Immature natural killer cell (primary cell): Measurements from ENCODE around the gene KRT28. TPM values are rescaled to one million over a fixed set of nuclear protein-coding genes. Genes with fewer than 3 reads are reported as not detected.

Source experiments
- DNase-seq, 3 donors: peaks; one replicate each; pipeline ENCODE4 v3.0.0; 2022; ENCODE audit warnings: mixed read lengths in 1 of 3
- H3K27ac Mint-ChIP-seq, 6 donors: one replicate each; pipeline ENCODE4 v1.8.0; 2020; ENCODE audit warnings: mixed read lengths in 6 of 6, mild to moderate bottlenecking in 5 of 6, inconsistent platforms in 4 of 6, moderate library complexity in 3 of 6
- H3K27me3 Mint-ChIP-seq, 3 donors: one replicate each; pipeline ENCODE4 v1.8.0; 2020 to 2021; ENCODE audit warnings: low read depth in 3 of 3, mild to moderate bottlenecking in 3 of 3, mixed read lengths in 3 of 3, moderate library complexity in 3 of 3, inconsistent platforms in 1 of 3
- H3K36me3 Mint-ChIP-seq, 3 donors: one replicate each; pipeline ENCODE4 v1.8.0; 2020; ENCODE audit warnings: mixed read lengths in 3 of 3, inconsistent platforms in 2 of 3, mild to moderate bottlenecking in 2 of 3
- H3K4me1 Mint-ChIP-seq, 2 donors: one replicate each; pipeline ENCODE4 v1.8.0; 2020; ENCODE audit warnings: inconsistent platforms in 2 of 2, mild to moderate bottlenecking in 2 of 2, mixed read lengths in 2 of 2, moderate library complexity in 1 of 2
- H3K4me3 Mint-ChIP-seq, 5 donors: one replicate each; pipeline ENCODE4 v1.8.0; 2020; ENCODE audit warnings: mild to moderate bottlenecking in 5 of 5, mixed read lengths in 5 of 5, inconsistent platforms in 3 of 5, moderate library complexity in 3 of 5
- H3K9me3 Mint-ChIP-seq, 6 donors: one replicate each; pipeline ENCODE4 v1.8.0; 2020; ENCODE audit warnings: mild to moderate bottlenecking in 6 of 6, mixed read lengths in 6 of 6, inconsistent platforms in 4 of 6, moderate library complexity in 3 of 6
- polyA plus RNA-seq, 3 donors: library from polyadenylated mRNA; unstranded; fragments of 300-500 nt; fragmentation: Illumina TruSeq; gene quantifications; one replicate each; pipeline ENCODE4 v1.2.3, GENCODE V29; 2021

The KRT28 gene
- polyA plus RNA-seq = not detected

DNA sequence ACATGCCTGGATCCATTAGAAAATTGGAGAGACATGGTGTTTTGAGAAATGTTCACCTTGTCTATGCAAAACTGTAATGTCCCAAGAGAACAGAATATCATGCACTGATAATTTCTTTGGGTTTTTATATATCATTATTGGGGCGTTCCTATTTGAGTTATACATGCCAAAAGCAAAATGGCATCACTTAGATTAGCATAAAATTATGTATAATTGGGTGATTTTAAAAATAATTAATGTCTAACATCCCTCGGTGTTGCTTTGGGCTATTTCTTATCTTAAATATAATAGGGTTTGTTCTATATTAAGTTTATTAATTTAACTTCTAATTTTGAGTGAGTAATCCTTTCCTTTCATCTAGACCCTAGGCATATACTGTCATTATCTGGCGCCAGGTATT lies at the start of gene KRT28:
TSS of gene KRT28 (minus strand) at position 101 of the 400 bp plus-strand sequence. CDS start at position 35, 66 bp downstream.
- H3K36me3 Mint-ChIP-seq = no peaks in the 10 kb centered on the region
- no peak within 1 kb of the TSS for H3K27ac Mint-ChIP-seq
- H3K4me3 Mint-ChIP-seq = no peak within 1 kb of the TSS
- DNase-seq = no peak
- peaks cover 8 to 17% (median 8%) of the 10 kb centered on the region in 3 donors for H3K27me3 Mint-ChIP-seq
- no peaks in the 10 kb centered on the region for H3K9me3 Mint-ChIP-seq
- peaks cover 0 to 2% of the 10 kb centered on the region in 2 donors for H3K4me1 Mint-ChIP-seq

GRCh38 chr17:40848583-40849235 lies 49.0 kb upstream of the KRT28 start:
- DNase-seq = no peak
- H3K4me3 Mint-ChIP-seq = no peak overlapping the region
- H3K27me3 Mint-ChIP-seq = peaks cover 0 to 19% (median 16%) of the 10 kb centered on the region in 3 donors
- no peak overlapping the region for H3K27ac Mint-ChIP-seq
- no peaks in the 10 kb centered on the region for H3K4me1 Mint-ChIP-seq
- H3K36me3 Mint-ChIP-seq = no peaks in the 10 kb centered on the region
- no peaks in the 10 kb centered on the region for H3K9me3 Mint-ChIP-seq

- H3K36me3 Mint-ChIP-seq = no peaks in the 10 kb centered on the region
- peaks cover 0 to 2% (median 0%) of the 10 kb centered on the region in 6 donors for H3K9me3 Mint-ChIP-seq
- no peak overlapping the region for H3K27ac Mint-ChIP-seq
- H3K4me3 Mint-ChIP-seq = no peak overlapping the region
- H3K4me1 Mint-ChIP-seq = no peaks in the 10 kb centered on the region
- H3K27me3 Mint-ChIP-seq = peaks cover 0 to 19% (median 13%) of the 10 kb centered on the region in 3 donors
- DNase-seq = no peak
Measured at GRCh38 chr17:40846515-40847144, 46.9 kb upstream of the KRT28 start.

- no peak for DNase-seq
- Mint-ChIP-seq H3K9me3 (peaks cover 0 to 2% (median 0%) of the 10 kb centered on the region in 6 donors), H3K27ac (no peak overlapping the region), H3K36me3 (peaks cover 0 to 4% (median under 1%) of the 10 kb centered on the region in 3 donors), H3K27me3 (peaks cover 0 to 20% (median 13%) of the 10 kb centered on the region in 3 donors), H3K4me3 (no peak overlapping the region), H3K4me1 (no peaks in the 10 kb centered on the region)
Measured at GRCh38 chr17:40844671-40845107, 44.9 kb upstream of the KRT28 start.

DNA sequence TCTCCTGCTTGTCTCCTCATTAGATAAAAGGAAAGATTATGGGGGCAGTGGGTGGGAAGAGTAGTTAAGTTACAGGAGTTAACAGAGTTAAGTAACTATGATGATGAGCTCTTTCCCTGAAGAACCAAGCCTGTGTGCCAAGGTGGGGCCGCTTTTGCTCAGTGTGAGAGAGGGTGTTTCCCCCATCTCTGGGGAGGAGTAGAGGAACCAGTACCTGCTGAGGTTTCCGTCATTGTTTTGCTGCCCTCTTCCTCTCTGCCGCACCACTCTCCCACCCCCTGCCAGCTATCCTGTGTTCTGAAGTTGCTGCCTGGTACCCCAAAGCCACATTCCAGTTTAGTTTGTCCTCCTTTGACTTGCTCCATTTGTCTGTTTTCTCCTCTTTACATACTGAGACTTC lies 43.5 kb upstream of the KRT28 start:
- DNase-seq = no peak
- peaks cover 4 to 9% (median 4%) of the 10 kb centered on the region in 3 donors for H3K36me3 Mint-ChIP-seq
- H3K27ac Mint-ChIP-seq = no peak overlapping the region
- peaks cover 0 to 2% (median 0%) of the 10 kb centered on the region in 6 donors for H3K9me3 Mint-ChIP-seq
- peaks cover 0 to 17% (median 13%) of the 10 kb centered on the region in 3 donors for H3K27me3 Mint-ChIP-seq
- H3K4me3 Mint-ChIP-seq = no peak overlapping the region
- no peaks in the 10 kb centered on the region for H3K4me1 Mint-ChIP-seq

DNA sequence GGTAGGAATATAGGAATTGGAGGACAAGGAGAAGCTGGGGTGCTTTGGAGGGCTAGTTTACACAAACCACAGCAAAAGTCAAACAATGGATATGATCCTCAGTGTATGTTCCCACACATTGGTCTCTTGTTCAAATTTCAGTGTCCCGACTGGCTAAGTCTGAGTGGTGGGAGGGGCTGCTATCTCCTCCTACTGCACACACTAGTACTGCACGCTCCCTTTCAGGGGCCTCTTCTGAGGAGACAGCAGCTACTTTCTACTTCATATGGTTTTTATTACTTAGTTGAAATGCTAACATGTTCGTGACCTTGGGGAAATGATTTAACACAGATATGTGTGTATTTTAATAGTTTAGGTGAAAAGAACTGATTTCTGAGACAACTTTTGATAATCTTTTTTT lies 41.5 kb upstream of the KRT28 start:
- Mint-ChIP-seq H3K4me1 (no peaks in the 10 kb centered on the region), H3K4me3 (no peak overlapping the region), H3K36me3 (peaks cover 4 to 10% (median 4%) of the 10 kb centered on the region in 3 donors), H3K9me3 (peaks cover 0 to 2% (median 0%) of the 10 kb centered on the region in 6 donors), H3K27me3 (peaks cover 0 to 17% (median 13%) of the 10 kb centered on the region in 3 donors), H3K27ac (no peak overlapping the region)
- no peak for DNase-seq

DNA sequence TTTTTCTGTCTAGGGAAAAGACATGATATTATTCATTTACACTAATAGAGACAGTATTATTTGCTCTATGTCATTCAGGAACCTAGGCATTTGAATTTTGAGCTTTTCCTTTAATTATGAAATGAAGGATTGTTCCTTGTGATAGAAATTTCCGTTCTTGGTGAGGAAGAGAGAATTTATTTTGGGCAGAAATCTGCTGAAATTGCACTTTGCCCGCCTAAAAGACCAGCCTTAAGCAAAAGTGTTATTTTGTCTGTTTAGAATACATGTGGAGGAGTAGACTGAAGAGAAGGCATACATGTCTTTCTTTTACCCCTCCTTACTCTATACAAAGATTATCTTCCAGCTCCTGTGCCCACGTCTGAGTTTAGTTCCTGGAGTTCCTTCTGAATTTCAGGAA lies 39.4 kb upstream of the KRT28 start:
- Mint-ChIP-seq H3K4me3 (no peak overlapping the region), H3K36me3 (peaks cover 10 to 23% (median 16%) of the 10 kb centered on the region in 3 donors), H3K4me1 (no peaks in the 10 kb centered on the region), H3K27ac (no peak overlapping the region), H3K9me3 (peaks cover 0 to 2% (median 0%) of the 10 kb centered on the region in 6 donors), H3K27me3 (peaks cover 1 to 6% (median 3%) of the 10 kb centered on the region in 3 donors)
- no peak for DNase-seq

GRCh38 chr17:40836020-40836419 lies 36.3 kb upstream of the KRT28 start:
- no peaks in the 10 kb centered on the region for H3K9me3 Mint-ChIP-seq
- no peak for DNase-seq
- no peak overlapping the region for H3K4me3 Mint-ChIP-seq
- H3K27ac Mint-ChIP-seq = no peak overlapping the region
- peaks cover 9 to 28% (median 23%) of the 10 kb centered on the region in 3 donors for H3K36me3 Mint-ChIP-seq
- no peaks in the 10 kb centered on the region for H3K4me1 Mint-ChIP-seq
- peaks cover 1 to 2% (median 2%) of the 10 kb centered on the region in 3 donors for H3K27me3 Mint-ChIP-seq

DNA sequence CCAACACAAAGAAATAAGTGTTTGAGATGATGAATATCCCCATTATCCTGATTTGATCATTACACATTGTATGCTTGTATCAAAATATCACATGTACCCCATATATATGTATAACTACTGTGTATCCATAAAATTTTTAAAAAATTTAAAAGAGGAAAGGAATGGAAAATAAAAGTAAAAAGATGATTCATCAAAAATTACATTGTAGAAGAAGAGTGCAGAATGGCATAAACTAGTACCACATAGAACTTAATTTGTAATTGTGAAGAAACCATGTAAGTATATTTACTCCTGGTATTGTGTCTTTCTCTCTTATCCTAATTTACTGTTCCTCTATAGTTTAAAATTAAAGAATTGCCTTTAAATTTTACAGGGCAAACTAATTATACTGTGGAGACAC lies 34.1 kb upstream of the KRT28 start:
- no peak overlapping the region for H3K27ac Mint-ChIP-seq
- no peak for DNase-seq
- H3K9me3 Mint-ChIP-seq = no peaks in the 10 kb centered on the region
- H3K36me3 Mint-ChIP-seq = peaks cover 6 to 29% (median 26%) of the 10 kb centered on the region in 3 donors
- no peaks in the 10 kb centered on the region for H3K4me1 Mint-ChIP-seq
- H3K27me3 Mint-ChIP-seq = peaks cover 0 to 1% (median 0%) of the 10 kb centered on the region in 3 donors
- H3K4me3 Mint-ChIP-seq = no peak overlapping the region

DNA sequence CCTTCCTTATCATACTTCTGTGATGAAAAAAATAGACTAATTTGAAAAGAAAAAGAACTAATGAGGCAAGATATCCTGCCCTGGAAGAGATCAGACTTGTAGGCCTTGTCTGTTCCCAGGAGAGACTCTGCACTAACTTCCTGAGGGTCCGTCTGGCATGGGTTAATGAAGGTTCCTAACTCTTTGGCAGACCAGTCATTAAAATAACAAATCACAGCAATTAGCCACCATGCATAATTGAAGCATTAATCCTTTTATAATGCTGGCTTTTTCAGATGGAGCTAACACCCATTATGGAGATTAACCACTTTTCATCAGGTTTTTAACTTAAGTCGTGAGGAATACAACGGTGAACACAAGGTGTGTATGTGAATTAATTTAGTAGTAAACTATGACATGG lies 33.1 kb upstream of the KRT28 start:
- no peak for DNase-seq
- H3K4me1 Mint-ChIP-seq = no peaks in the 10 kb centered on the region
- no peak overlapping the region for H3K4me3 Mint-ChIP-seq
- peaks cover 0 to 4% (median 1%) of the 10 kb centered on the region in 3 donors for H3K27me3 Mint-ChIP-seq
- H3K27ac Mint-ChIP-seq = no peak overlapping the region
- peaks cover 10 to 32% (median 24%) of the 10 kb centered on the region in 3 donors for H3K36me3 Mint-ChIP-seq
- peaks cover 0 to under 1% (median 0%) of the 10 kb centered on the region in 6 donors for H3K9me3 Mint-ChIP-seq

DNA sequence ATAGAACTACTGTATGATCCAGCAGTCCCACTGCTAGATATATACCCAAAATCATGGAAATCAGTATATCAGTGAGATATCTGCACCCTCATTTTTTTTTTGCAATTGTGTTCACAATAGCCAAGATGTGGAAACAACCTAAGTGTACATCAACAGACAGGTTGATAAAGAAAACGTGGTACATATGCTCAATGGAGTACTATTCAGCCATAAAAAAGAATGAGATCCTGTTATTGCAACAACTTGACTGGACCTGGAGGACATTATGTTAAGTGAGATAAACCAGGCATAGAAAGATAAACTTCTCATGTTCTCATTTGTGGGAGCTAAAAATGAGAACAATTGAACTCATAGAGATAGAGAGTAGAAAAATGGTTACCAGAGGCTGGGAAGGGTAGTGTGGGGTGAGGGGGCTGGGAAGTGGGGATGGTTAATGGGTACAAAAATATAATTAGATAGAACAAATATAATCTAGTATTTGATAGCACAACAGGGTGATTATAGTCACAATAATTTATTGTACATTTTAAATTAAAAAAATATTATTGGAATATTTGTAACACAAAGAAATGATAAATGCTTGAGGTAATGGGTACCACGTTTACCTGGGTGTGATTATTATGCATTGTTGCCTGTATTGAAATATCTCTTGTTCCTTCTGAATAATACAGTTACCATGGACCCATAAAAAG lies 30.5 kb upstream of the KRT28 start:
- Mint-ChIP-seq H3K9me3 (peaks cover 0 to 3% (median 0%) of the 10 kb centered on the region in 6 donors), H3K36me3 (peaks cover 10 to 35% (median 32%) of the 10 kb centered on the region in 3 donors), H3K4me3 (no peak overlapping the region), H3K27me3 (peaks cover 1 to 14% (median 6%) of the 10 kb centered on the region in 3 donors), H3K27ac (no peak overlapping the region), H3K4me1 (no peaks in the 10 kb centered on the region)
- no peak for DNase-seq

GRCh38 chr17:40828454-40829044 lies 28.8 kb upstream of the KRT28 start:
- Mint-ChIP-seq H3K9me3 (peaks cover 0 to 5% (median 0%) of the 10 kb centered on the region in 6 donors), H3K4me1 (no peaks in the 10 kb centered on the region), H3K27me3 (peaks cover 1 to 12% (median 6%) of the 10 kb centered on the region in 3 donors)

GRCh38 chr17:40827746-40828453 lies 28.1 kb upstream of the KRT28 start:
- Mint-ChIP-seq H3K9me3 (peaks cover 0 to 5% (median 0%) of the 10 kb centered on the region in 6 donors), H3K27me3 (peaks cover 1 to 12% (median 6%) of the 10 kb centered on the region in 3 donors), H3K4me3 (no peak overlapping the region), H3K4me1 (no peaks in the 10 kb centered on the region), H3K36me3 (peaks cover 8 to 26% (median 26%) of the 10 kb centered on the region in 3 donors), H3K27ac (no peak overlapping the region)
- DNase-seq = no peak

More at GRCh38 chr17:40828454-40829044, 28.8 kb upstream of the KRT28 start:
- no peak overlapping the region for H3K27ac Mint-ChIP-seq
- H3K36me3 Mint-ChIP-seq = peaks cover 8 to 28% (median 28%) of the 10 kb centered on the region in 3 donors
- no peak overlapping the region for H3K4me3 Mint-ChIP-seq
- no peak for DNase-seq
